GM19240 (cell line): ENCODE measurements around the gene TRPM2.
A peak's percentile ranks its signal among the peaks of the same experiment; 100 is the strongest.

Experiments
- DNase-seq: peaks from one replicate; pipeline ENCODE4 v3.0.0; 2011; ENCODE audit warnings: low spot score; ENCODE audit not compliant: insufficient read length

The TRPM2 gene

DNA sequence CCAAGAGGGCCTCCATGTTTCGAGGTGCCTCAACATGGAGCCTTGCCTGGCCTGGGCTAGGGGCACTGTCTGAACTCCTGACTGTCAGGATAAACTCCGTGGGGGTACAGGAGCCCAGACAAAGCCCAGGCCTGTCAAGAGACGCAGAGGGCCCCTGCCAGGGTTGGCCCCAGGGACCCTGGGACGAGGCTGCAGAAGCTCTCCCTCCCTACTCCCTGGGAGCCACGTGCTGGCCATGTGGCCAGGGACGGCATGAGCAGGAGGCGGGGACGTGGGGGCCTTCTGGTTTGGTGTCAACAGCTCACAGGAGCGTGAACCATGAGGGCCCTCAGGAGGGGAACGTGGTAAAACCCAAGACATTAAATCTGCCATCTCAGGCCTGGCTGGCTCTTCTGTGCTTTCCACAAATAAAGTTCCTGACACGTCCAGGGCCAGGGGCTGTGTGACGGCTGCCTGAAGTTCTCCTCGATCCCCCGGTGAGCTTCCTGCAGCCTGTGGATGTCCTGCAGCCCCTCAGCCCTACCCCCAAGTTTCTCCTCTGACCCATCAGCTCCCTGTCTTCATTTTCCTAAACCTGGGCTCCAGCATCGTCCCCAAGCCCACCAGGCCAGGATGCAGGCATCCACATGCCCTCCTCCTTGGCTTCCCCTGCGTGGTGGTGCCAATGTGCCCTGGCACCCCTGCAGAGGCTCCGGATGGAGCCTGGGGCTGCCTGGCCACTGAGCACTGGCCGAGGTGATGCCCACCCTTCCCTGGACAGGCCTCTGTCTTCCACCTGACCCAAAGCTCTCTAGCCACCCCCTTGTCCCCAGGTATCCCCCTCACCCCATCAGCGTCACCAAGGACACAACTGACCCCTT is 89.1 kb downstream of the TRPM2 start:
- DNase-seq = no peak

DNA sequence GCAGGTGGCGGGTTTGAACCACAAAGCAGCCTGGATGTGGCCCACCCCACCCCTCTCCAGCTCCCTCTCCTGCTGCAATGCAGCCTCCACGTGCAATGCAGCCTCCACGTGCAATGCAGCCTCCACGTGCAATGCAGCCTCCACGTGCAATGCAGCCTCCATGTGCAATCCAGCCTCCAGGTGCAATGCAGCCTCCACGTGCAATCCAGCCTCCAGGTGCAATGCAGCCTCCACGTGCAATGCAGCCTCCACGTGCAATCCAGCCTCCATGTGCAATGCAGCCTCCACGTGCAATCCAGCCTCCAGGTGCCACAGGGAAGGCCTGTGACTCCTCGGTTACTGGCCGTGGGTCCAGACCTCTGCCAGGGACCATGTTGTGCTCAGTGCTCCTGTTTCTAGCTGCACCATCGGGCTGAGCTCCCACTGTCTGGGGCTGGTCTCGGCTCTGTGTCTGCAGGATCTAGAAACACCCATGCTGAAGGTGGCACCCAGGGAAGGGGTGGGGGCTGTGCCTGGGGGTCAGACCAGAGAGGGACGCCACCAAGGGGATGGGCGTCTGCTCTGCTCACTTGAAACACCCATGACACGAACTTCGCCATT is 90.0 kb downstream of the TRPM2 start:
- DNase-seq = no peak

DNA sequence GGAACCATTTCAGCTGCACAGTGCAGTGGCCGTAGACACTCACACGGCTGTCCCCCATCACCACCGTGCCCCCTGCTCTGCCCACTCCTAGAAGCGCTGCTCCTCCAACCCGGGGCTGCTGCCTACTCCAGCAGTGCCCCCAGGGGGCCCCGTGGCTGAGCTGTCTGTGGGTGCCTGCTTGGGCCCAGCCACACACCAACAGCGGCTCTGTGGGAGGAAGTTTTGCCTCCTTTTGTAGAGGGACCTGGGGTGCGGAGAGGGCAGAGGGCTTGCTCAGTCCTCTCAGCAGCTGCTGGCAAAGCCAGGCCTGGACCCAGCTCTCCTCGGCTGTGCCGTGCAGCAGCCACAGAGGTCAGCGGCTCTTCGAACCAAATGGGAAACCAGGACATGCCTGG is 90.5 kb downstream of the TRPM2 start:
- no peak for DNase-seq

DNA sequence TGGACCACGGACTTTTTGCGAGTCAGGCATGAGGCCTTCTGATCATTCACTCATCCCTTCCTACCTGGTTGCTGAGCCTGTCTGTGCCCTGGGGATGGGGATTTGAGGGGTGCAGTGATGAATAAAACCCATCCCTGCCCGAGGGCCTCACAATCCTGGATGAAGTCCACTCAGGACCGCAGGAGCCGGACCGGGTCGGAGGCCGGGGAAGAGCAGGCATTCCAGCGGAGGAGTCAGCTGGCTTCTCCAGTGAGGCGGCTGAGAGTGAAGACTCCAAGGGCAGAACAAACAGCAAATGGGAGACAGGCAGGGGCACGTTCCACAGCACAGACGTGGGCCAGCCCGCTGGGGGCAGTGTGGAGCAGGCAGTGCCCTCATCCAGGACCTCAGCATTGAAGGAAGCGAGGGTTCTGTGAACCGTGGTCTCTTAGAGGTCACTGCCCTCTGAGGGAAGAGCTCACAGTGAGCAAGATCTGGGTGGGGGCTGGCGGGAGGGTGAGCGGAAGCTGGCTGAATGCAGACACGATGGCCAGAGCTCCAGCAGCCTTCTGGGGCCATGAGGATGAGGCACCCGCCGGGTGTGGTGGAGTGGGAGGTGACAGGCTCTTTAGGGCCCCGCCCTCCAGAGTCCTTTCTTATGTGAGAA is 91.0 kb downstream of the TRPM2 start:
- DNase-seq = no peak

DNA sequence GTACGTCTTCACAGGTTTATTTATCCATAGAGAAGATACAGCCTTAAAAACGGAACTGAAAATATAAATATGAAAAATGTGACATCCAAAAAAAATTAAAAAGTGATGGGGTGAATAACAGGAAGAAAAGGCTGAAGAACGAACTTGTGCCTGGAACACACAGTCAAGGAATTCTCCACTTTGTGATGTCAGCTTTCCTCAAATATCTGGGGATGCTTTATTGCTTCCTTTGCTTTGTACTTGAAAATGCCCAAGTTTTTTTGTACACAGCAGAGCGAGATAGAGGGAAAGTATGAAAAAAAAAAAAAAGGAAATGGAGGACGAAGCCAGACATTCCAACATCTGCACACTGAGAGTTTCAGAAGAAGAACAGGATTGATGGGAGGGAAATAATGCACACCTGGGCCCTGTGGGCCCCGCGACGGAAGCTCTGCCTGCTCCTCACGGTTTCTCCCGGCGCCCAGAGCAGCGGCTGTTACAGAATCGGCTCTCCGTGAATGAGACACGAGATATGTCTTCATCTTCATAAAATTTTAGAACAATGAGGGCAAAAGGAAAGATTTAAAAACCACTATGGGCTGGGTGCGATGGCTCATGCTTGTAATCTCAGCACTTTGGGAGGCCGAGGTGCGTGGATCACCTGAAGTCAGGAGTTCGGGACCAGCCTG is 91.9 kb downstream of the TRPM2 start:
- DNase-seq = no peak

DNA sequence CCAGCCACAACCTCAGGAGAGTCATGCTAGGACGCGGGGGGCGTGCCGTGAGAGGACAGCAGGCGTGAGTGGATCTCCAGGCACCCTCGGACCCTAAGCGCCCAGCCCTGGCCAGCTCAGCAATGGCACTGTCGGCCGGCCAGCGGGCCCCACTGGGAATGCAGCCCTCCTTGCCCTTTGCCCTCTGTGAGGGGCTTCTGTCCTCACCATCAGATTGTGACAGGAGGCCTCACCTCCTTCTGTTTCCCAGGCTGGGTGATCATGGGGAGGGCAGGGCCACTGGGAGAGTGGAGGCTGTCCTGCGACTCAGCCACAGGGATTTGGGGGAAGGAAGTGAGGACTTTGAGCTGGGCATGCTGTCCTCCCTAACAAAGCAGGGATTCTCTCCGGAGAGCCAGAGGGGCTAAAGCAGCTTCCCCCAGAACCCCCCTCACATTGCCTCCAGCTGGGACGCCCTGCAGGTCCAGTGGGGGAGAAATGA is 95.3 kb downstream of the TRPM2 start:
- DNase-seq = no peak

DNA sequence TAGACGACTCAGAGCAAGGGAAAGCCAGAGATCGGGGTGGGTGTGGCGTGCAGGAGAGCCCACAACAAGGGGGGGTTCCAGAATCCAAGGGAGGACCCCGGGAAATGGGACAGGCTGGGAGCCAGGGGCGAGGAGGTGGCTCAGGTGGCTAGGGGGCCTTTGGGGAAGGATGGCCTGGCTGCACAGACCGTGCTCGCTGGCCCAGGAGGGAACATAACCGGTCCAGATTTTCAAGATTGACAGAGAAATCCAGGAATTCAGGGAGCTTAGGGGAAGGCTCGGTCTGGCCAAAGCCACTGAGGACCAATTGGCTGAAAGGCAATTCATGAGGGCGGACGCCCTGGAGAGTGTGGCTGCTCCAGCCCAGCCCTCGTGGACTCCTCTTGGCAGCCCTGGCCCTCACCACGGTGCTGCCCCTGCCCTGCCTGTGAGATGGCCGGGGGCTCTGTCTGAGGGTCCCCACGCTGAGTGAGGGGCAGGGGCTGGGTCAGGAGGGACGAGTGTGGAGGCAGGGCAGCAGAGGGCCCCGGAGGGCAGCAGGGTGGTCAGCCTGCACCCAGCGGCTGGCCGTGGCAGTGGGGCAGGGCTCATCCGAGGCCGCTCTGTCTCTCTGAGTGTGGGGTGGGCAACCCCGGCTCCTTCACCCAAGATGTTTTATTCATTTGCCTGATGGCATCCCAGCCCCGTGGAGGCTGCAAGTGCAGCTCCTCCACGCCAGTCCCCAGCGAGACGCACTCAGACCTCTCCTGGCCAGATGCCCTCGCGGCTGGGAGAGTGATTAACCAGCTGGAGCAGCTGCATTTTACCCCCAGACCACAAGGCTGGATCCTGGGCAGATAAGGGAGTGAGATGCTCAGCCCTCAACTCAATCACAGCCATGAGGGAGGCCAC is 96.3 kb downstream of the TRPM2 start:
- DNase-seq = no peak

DNA sequence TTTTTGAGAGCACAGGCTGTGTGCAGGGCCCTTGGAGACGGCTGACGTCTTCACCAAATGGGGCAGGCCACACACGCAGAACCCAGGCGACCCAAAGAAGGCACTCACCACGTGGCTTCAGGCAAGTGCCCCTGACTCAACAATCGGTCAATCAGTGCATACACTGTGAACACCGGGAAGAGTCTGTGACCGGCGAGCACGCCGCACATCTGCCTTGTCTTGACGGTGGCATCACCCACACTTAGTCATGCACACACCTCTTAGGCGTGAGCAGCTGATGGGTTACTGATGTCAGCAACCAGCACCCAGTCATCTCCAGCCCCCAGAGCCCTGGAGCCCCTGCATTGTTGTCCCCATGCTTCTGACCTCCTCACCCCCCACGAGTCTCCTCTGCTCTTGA is 97.0 kb downstream of the TRPM2 start:
- DNase-seq = no peak

DNA sequence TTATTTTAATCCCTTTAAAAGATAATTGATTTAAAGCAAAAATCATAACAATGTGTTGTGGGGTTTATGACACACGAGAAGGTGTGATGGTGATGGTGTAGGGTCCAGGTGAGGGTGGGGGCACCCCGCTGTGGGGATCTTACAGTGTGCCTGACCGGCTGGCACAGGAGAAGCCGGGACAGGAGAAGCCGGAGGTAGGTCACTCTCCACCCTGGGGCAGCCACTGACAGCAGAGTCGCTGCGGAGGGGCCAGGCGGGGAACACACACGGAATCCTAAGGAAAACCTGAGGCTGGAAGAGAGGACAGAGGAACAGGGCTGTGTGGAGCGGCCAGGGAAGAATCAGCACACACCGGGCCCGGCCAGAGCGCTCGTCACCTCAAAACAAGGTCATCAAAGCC is 97.6 kb downstream of the TRPM2 start:
- no peak for DNase-seq

DNA sequence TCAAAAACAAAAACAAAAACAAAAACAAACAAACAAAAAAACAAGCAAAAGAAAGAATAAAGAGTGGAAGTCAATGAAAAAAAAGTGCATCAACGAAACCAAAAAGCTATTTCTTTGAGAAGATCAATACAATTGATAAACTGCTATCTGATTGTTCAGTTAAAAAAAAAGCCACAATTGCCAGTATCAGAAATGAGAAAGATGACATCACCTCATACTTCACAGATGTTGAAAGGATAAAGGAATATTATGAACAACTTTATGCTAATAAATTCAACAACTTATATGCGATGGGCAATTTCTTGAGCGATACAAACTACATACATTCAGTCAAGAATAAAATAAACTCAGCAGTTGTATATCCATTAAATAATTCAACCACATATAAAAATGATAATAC is 99.7 kb downstream of the TRPM2 start:
- DNase-seq = no peak

DNA sequence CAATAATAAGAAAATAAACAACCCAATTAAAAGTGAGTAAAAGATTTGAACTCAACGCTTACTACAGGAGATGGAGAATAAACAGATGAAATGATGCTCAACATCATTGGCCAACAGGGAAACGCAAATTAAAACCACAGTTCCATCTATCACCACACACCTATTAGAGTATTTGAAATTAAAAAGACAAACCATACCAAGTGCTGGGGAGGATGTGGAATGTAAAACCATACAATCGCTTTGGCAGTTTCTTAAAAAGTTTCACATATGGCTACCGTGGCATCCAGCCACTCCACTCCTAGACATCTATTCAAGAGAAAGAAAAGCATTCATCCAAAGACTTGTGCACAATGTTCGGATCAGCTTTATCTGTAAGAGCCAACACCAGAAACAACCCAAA is 100.6 kb downstream of the TRPM2 start:
- DNase-seq = no peak

DNA sequence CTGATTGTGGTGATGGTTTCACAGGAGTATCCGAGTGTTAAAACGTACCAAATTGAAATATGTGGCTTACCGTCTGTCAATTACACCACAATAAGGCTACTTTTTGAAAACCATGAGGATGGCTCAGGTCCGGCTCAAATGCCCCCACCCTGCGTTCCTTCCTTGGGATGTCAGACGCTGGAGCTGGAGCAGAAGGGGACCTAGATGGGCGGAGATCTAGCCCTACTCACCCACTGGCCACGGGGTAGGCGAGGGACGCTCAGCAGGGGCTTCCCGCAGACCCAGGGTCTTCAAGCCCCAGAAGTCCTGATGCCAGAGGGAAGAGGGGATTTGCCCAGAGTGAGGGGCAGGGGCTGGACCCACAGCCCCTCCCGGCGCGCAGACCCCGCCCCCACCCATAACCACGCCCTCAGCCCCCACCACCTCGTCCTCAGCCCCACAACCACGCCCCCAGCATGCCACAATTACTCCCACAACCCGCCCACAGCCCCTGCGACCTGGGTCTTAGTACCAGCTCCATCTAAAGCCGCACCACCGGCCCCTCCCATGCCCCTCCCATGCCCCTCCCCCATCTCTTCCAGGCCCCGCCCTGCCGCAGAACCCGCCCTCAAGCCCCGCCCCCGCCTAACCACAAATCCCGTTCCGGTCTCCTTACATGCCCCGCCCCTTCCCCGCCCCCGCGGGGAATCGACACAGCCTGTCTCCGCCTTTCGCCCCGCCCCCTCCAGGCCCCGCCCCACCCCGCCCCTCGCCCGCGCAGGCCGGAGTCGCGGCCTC is 101.5 kb downstream of the TRPM2 start, which contains the start of gene LRRC3:
TSS of gene LRRC3 (plus strand) at position 764 of the 777 bp plus-strand sequence. CDS start 1,135 bp downstream, outside the sequence.
- DNase-seq = peak; percentile 91

DNA sequence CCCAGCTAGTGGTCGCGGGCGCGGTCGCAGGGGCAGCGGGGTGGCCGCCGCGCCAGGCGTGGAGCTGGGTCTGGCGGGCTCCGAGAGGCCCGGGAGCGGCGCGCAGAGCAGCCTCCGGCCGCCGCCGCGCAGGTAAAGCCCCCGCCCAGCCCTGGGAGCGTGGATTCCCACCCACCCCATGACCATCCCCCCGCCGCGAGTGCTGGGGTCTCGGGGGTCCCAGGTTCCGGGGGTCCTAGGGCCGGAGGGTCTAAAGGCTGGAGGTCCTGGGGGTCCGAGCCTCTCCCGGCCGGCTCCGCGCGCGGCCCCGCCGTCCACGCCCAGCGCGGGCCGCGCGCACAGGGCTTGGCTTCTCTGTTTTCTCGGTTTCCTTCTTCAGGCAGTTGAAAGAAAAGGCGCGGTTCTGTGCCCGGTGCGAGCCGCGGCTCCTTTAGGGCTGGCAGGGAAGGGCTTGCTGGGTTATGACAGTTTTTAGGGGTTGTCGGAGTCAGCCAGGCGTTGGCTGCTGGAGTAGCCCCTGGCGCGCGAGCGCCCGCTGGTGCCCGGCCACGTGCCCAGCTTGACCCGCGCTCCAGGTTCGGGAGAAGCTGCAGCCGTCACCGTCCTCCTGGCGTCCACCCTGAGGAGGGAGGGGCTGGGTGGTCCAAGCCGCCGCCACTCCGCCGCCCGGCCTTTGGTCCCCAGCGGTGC is 102.2 kb downstream of the TRPM2 start:
- peak; percentile 47 for DNase-seq

DNA sequence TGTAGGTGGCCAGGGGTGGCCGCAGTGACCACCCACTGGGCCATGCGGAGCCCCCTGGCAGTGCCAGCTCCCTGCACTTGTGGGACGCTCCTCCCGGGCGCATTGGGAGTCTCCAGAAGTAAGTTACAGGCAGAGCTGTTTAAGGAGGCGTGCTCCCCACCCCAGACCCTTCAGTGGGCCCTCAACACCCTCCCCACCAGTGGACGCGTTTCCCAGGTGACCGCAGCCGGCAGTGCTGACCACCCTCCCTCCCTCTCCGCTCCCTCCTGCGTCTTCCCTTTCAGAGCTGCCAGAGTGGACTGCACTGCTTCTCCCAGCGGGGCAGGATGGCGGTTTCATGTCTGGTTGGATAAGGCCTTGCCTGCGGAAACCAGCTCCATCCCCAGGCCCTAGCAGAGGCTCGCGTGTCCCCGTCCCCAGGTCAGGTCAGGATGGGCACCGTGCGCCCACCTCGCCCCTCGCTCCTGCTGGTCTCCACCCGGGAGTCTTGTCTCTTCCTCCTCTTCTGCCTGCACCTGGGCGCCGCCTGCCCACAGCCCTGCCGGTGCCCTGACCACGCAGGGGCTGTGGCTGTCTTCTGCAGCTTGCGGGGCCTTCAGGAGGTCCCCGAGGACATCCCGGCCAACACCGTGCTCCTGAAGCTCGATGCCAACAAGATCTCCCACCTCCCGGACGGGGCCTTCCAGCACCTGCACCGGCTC is 102.9 kb downstream of the TRPM2 start:
- DNase-seq = no peak

DNA sequence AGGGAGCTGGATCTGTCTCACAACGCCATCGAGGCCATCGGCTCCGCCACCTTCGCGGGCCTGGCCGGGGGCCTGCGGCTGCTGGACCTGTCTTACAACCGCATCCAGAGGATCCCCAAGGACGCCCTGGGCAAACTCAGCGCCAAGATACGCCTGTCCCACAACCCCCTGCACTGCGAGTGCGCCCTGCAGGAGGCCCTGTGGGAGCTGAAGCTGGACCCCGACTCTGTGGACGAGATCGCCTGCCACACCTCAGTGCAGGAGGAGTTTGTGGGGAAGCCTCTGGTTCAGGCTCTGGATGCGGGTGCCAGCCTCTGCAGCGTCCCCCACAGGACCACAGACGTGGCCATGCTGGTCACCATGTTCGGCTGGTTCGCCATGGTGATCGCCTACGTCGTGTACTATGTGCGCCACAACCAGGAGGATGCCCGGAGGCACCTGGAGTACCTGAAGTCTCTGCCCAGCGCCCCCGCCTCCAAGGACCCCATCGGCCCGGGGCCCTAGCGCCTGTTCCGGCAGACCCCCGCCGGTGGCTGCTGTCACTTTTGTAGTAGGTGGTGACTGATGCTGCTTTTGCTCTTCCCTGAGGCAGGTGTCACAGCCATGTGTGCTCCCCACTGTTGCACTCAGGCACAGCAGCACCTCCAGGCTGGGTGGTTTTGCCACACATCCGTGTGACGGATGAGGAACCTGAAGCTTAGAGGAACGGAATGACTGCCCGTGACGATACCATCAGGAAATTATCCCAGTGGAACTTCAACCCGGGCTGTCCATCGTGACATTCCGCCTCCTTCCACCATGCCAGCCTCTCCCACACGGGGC is 103.7 kb downstream of the TRPM2 start:
- no peak for DNase-seq

DNA sequence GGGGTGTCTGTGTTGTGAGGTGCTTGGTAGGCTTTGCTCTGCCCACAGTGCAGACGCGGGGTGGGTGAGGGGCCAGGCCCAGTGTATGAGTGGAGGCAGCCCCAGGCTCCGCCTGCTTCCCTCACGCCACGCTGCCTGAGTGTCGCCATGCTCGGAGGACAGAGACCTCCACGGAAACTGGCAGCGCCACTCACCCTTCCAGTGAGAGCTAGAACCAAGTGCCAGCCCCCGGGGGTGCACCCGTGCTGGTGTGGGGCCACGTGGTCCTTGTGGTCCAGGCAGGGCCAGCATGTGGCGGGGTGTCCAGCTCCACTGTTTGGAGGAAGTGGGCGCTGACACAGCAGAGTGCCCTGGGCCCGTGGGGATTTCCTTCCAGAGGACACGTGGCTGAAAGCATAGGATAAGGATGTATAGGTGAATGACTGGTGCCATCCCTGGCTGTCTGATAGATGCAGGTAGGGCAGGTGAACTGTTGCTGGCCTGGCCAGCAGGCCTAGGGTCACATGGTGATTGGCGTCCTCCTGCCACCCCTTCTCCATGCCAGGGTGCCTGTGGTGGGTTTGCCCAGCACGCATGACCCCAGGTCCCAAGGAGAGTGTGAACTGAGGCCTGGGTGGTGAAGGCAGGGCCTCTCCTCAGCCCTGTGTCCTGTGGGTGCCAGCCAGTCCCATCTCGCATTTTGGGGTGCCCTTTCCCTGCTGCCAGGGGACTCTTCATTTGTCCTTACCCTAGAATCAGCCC is 105.7 kb downstream of the TRPM2 start:
- no peak for DNase-seq
